ENCODE measurements around the gene EPG5. TPM values are rescaled to one million over a fixed set of nuclear protein-coding genes. Genes with fewer than 3 reads are reported as not detected.

The EPG5 gene
- total and polyA plus RNA-seq, 2 donors (not counting 3 experiments of a cell fraction or from before 2014, with no cell fraction given), result 16.7 to 25.6 TPM

DNA sequence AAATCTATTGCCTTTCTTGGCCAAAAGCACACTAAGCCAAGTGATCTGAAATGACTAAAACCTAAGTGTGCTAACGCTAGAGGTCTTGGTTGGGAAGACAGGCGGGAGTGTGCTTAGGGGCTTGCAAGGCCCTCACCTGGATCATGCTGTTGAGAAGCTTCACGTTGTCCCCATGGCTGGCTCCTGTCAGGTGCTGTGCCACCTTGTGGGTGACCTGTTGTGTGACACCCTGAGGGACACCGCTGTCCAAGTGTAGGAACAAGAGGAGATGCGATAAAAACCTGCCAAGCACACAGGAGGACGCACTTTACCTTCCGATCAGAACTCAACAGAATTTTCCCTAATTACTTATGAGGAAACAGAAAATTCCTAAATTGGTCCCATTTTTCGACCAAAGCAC is 50.8 kb downstream of the EPG5 start:
- Histone ChIP-seq H3K4me2 (ENCODE audit: insufficient read depth, low read length) (no peak overlapping the region), H3K9me3 (replicated peaks; ENCODE audit: control insufficient read depth, insufficient read depth, low read length) (no peaks in the 10 kb centered on the region), H3K9ac (replicated peaks; ENCODE audit: extremely low read depth, insufficient read depth, low read length) (no peak overlapping the region), H3K4me1 (ENCODE audit: control insufficient read depth, extremely low read depth, insufficient read depth, low read length) (peaks cover 5% of the 10 kb centered on the region), H4K20me1 (replicated peaks; ENCODE audit: control insufficient read depth, extremely low read depth, insufficient read depth, low read length) (no peaks in the 10 kb centered on the region), H3K4me3 (replicated peaks in 1 of 3; ENCODE audit: insufficient read depth in 1 of 3, low read depth in 1 of 3, low read length in 3 of 3) (no peak overlapping the region), H3K27ac (ENCODE audit: insufficient read depth, low read depth, low read length) (no peak overlapping the region), H3K36me3 (ENCODE audit: control insufficient read depth in 2 of 2, extremely low read depth in 1 of 2, insufficient read depth in 2 of 2, low read length in 2 of 2) (peaks cover 13 to 15% of the 10 kb centered on the region in 2 experiments), H3K9me1 (replicated peaks; ENCODE audit: control insufficient read depth, extremely low read depth, insufficient read depth, low read length) (no peaks in the 10 kb centered on the region), H3K79me2 (ENCODE audit: control insufficient read depth, insufficient read depth, low read length) (no peaks in the 10 kb centered on the region), H2AFZ (ENCODE audit: low read depth, low read length) (no peak overlapping the region), H3K27me3 (ENCODE audit: control insufficient read depth in 2 of 2, insufficient read depth in 2 of 2, low read length in 2 of 2) (no peaks in the 10 kb centered on the region)
- TF ChIP-seq JUN (IDR thresholded peaks at IDR 0.05; ENCODE audit: borderline replicate concordance, insufficient read depth, insufficient read length, low read depth) (no peak), MYC (IDR thresholded peaks at IDR 0.05; ENCODE audit: low read depth, low read length) (no peak), GATA2 (IDR thresholded peaks at IDR 0.05; ENCODE audit: insufficient read depth, insufficient read length, low read depth, low read length) (no peak)
- TF ChIP-seq, protein P1, sequence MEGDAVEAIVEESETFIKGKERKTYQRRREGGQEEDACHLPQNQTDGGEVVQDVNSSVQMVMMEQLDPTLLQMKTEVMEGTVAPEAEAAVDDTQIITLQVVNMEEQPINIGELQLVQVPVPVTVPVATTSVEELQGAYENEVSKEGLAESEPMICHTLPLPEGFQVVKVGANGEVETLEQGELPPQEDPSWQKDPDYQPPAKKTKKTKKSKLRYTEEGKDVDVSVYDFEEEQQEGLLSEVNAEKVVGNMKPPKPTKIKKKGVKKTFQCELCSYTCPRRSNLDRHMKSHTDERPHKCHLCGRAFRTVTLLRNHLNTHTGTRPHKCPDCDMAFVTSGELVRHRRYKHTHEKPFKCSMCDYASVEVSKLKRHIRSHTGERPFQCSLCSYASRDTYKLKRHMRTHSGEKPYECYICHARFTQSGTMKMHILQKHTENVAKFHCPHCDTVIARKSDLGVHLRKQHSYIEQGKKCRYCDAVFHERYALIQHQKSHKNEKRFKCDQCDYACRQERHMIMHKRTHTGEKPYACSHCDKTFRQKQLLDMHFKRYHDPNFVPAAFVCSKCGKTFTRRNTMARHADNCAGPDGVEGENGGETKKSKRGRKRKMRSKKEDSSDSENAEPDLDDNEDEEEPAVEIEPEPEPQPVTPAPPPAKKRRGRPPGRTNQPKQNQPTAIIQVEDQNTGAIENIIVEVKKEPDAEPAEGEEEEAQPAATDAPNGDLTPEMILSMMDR (IDR thresholded peaks at IDR 0.05; ENCODE audit: extremely low read depth in 1 of 2, insufficient read depth in 1 of 2, low read depth in 1 of 2, low read length in 2 of 2), result no peak
- DNase-seq (ENCODE audit: low read depth, low spot score) (no peak), FAIRE-seq (no peak)
- ChIA-PET CTCF (interaction anchor here (1.1 kb wide), 1 partner anchor 36 kb away, joined by 3 read pairs; no protein-coding TSS in a partner anchor), POLR2A (no interaction called here)
- dilution Hi-C loops (cut with MboI; ENCODE audit: extremely low pct_ligation_motif_present, low sequenced_read_pairs) (no loop called here), intact Hi-C loops (cut with micrococcal nuclease) (no loop called here)
- BruUV-seq (replicated peaks), result no TSS peak

DNA sequence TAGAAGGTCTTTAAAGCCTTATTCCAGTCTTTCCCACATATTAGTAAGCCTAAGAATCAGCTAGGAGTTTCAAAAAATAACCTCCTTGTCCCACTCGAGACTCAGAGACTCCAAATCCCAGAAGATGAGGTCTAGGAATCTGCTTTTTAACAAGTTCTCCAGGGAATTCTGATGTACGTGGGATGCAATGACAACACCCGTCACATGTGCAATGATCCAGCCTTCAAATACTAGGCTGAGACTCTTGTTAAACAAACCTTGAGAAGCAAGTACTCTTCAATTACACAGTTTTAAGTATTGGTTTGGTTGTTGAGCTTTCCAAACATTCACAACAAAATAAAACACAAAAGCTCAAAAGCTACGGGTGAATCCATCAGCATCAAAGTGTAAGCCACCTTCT is 53.9 kb downstream of the EPG5 start:
- no peaks in the 10 kb centered on the region for H3K79me2 ChIP-seq (ENCODE audit: control insufficient read depth, insufficient read depth, low read length)
- TF ChIP-seq, protein P1 (IDR thresholded peaks at IDR 0.05; ENCODE audit: extremely low read depth in 1 of 2, insufficient read depth in 1 of 2, low read depth in 1 of 2, low read length in 2 of 2), result no peak
- TF ChIP-seq EZH2 (IDR thresholded peaks at IDR 0.05; ENCODE audit: borderline replicate concordance, low read depth, low read length, severe bottlenecking), result no peak
- no peak for TF ChIP-seq FOS (IDR thresholded peaks at IDR 0.05; ENCODE audit: borderline replicate concordance, insufficient read depth, low read length)
- no peak for TF ChIP-seq MYC (IDR thresholded peaks at IDR 0.05; ENCODE audit: low read depth, low read length)
- no peak for TF ChIP-seq POLR2A (IDR thresholded peaks at IDR 0.05; ENCODE audit: low read depth, low read length)
- TF ChIP-seq JUN (IDR thresholded peaks at IDR 0.05; ENCODE audit: borderline replicate concordance, insufficient read depth, insufficient read length, low read depth), result no peak
- no peak for TF ChIP-seq POLR2AphosphoS5 (IDR thresholded peaks at IDR 0.05; ENCODE audit: insufficient read depth, low read depth, low read length)
- no peak for TF ChIP-seq MAX (IDR thresholded peaks at IDR 0.05; ENCODE audit: insufficient read depth, insufficient read length)
- no peak for TF ChIP-seq GATA2 (IDR thresholded peaks at IDR 0.05; ENCODE audit: insufficient read depth, insufficient read length, low read depth, low read length)
- ChIA-PET CTCF (interaction anchor here (0.6 to 2.8 kb wide), 6 partner anchors 11 to 250 kb away, joined by 3 to 8 read pairs (median 3); no protein-coding TSS in a partner anchor), POLR2A (no interaction called here)
- intact Hi-C loops (cut with micrococcal nuclease) (no loop called here), dilution Hi-C loops (cut with MboI; ENCODE audit: extremely low pct_ligation_motif_present, low sequenced_read_pairs) (no loop called here)
- H3K9ac ChIP-seq (replicated peaks; ENCODE audit: extremely low read depth, insufficient read depth, low read length), result no peak overlapping the region
- DNase-seq (ENCODE audit: low read depth, low spot score) (no peak), FAIRE-seq (no peak)
- no peaks in the 10 kb centered on the region for H4K20me1 ChIP-seq (replicated peaks; ENCODE audit: control insufficient read depth, extremely low read depth, insufficient read depth, low read length)
- H3K27me3 ChIP-seq (ENCODE audit: control insufficient read depth in 2 of 2, insufficient read depth in 2 of 2, low read length in 2 of 2), result no peaks in the 10 kb centered on the region
- no peaks in the 10 kb centered on the region for H3K9me3 ChIP-seq (replicated peaks; ENCODE audit: control insufficient read depth, insufficient read depth, low read length)
- BruUV-seq (replicated peaks), result no TSS peak
- H3K9me1 ChIP-seq (replicated peaks; ENCODE audit: control insufficient read depth, extremely low read depth, insufficient read depth, low read length), result no peaks in the 10 kb centered on the region
- H2AFZ ChIP-seq (ENCODE audit: low read depth, low read length), result no peak overlapping the region
- peaks cover 15 to 18% of the 10 kb centered on the region in 2 experiments for H3K36me3 ChIP-seq (ENCODE audit: control insufficient read depth in 2 of 2, extremely low read depth in 1 of 2, insufficient read depth in 2 of 2, low read length in 2 of 2)
- H3K4me3 ChIP-seq (replicated peaks in 1 of 3; ENCODE audit: insufficient read depth in 1 of 3, low read depth in 1 of 3, low read length in 3 of 3), result no peak overlapping the region
- no peaks in the 10 kb centered on the region for H3K4me1 ChIP-seq (ENCODE audit: control insufficient read depth, extremely low read depth, insufficient read depth, low read length)
- no peak overlapping the region for H3K27ac ChIP-seq (ENCODE audit: insufficient read depth, low read depth, low read length)
- no peak overlapping the region for H3K4me2 ChIP-seq (ENCODE audit: insufficient read depth, low read length)
